H1 (cell line): ENCODE measurements around the gene GXYLT1. TPM values are rescaled to one million over a fixed set of nuclear protein-coding genes. Genes with fewer than 3 reads are reported as not detected.

ENCODE experiments used
- CTCF ChIA-PET: fragments of 300-600 bp; sonication (Branson Sonifier 250); formaldehyde crosslinking; loops from one replicate; lab custom pipeline; 2021; ENCODE audit not compliant: partially characterized antibody; lab: Charles Lee
- POLR2A ChIA-PET: fragments of 300-600 bp; sonication (Branson Sonifier 250); formaldehyde crosslinking; loops from one replicate; lab custom pipeline; 2021; ENCODE audit warnings: inconsistent platforms; ENCODE audit not compliant: partially characterized antibody; lab: Charles Lee
- DNase-seq, 2 experiments: peaks; one replicate each; pipeline versions ENCODE4 v3.0.0 to v3.0.0-alpha.2; 2010 to 2022; ENCODE audit warnings: low spot score in 2 of 2, low read depth in 1 of 2, mixed read lengths in 1 of 2
- FAIRE-seq: peaks from 2 replicates; lab custom pipeline; 2011; peaks lifted over from hg19 to GRCh38; lab: Jason Lieb, UNC
- H2AFZ ChIP-seq: 2 replicates; pipeline ENCODE4 v1.8.1; 2012; ENCODE audit warnings: low read length, inconsistent platforms
- H2AK5ac ChIP-seq: 2 replicates; pipeline ENCODE4 v1.6.1; 2013; ENCODE audit warnings: low read depth, low read length
- H2BK120ac ChIP-seq: replicated peaks from 2 replicates; pipeline ENCODE3; 2013; ENCODE audit warnings: low read depth, low read length, inconsistent platforms
- H2BK12ac ChIP-seq: 2 replicates; pipeline ENCODE4 v1.6.1; 2013; ENCODE audit warnings: low read depth, low read length
- H2BK15ac ChIP-seq: 2 replicates; pipeline ENCODE4 v1.6.1; 2013; ENCODE audit warnings: low read length
- H2BK20ac ChIP-seq: 2 replicates; pipeline ENCODE4 v1.6.1; 2013; ENCODE audit warnings: low read length
- H2BK5ac ChIP-seq: 2 replicates; pipeline ENCODE4 v1.6.1; 2013; ENCODE audit warnings: low read depth, low read length
- H3K14ac ChIP-seq: 2 replicates; pipeline ENCODE4 v1.6.1; 2013; ENCODE audit warnings: inconsistent platforms; ENCODE audit not compliant: insufficient read length
- H3K18ac ChIP-seq: 2 replicates; pipeline ENCODE4 v1.6.1; 2013; ENCODE audit warnings: low read length; ENCODE audit errors: extremely low read depth
- H3K23ac ChIP-seq: 2 replicates; pipeline ENCODE4 v1.6.1; 2013; ENCODE audit warnings: inconsistent platforms; ENCODE audit not compliant: insufficient read length
- H3K23me2 ChIP-seq: 2 replicates; pipeline ENCODE4 v1.6.1; 2013; ENCODE audit warnings: low read depth, low read length
- H3K27ac ChIP-seq: 2 replicates; pipeline ENCODE4 v1.6.1; 2011; ENCODE audit warnings: low read depth, low read length, inconsistent platforms
- H3K27me3 ChIP-seq, 4 experiments: replicated peaks in 1 of 4; 1 replicate in 1 of 4; 2 replicates in 3 of 4; pipeline versions ENCODE4 v1.6.1 to v1.8.1; 2011 to 2013; ENCODE audit warnings: low read length in 3 of 4, mild to moderate bottlenecking in 3 of 4, inconsistent platforms in 2 of 4, mixed read lengths in 2 of 4, moderate library complexity in 1 of 4; ENCODE audit not compliant: control insufficient read depth in 3 of 4, insufficient read depth in 3 of 4; ENCODE audit errors: extremely low read depth in 1 of 4
- H3K36me3 ChIP-seq, 4 experiments: 2 replicates each; pipeline versions ENCODE4 v1.6.1 to v1.8.1; 2011 to 2013; ENCODE audit warnings: mild to moderate bottlenecking in 4 of 4, low read length in 3 of 4, moderate library complexity in 2 of 4, control low read depth in 1 of 4, inconsistent platforms in 1 of 4; ENCODE audit not compliant: insufficient read depth in 4 of 4, control insufficient read depth in 2 of 4
- H3K4ac ChIP-seq: replicated peaks from 2 replicates; pipeline ENCODE3; 2013; ENCODE audit warnings: low read length, low read depth, mixed read lengths, inconsistent platforms; ENCODE audit not compliant: insufficient read length
- H3K4me1 ChIP-seq, 4 experiments: replicated peaks in 1 of 4; 1 replicate in 1 of 4; 2 replicates in 3 of 4; pipeline versions ENCODE4 v1.6.1 to v1.8.1; 2011 to 2013; ENCODE audit warnings: low read length in 3 of 4, inconsistent platforms in 2 of 4, mixed read lengths in 1 of 4; ENCODE audit not compliant: insufficient read depth in 4 of 4, control insufficient read depth in 3 of 4
- H3K4me2 ChIP-seq, 2 experiments: 2 replicates each; pipeline versions ENCODE4 v1.6.1 to v1.8.1; 2011 to 2013; ENCODE audit warnings: low read depth in 2 of 2, low read length in 2 of 2, control low read depth in 1 of 2, inconsistent platforms in 1 of 2, mild to moderate bottlenecking in 1 of 2; ENCODE audit not compliant: insufficient read depth in 1 of 2
- H3K4me3 ChIP-seq, 4 experiments: fragments of 200-600, 300-600 bp in 1 of 4; sonication (generic), shearing (Covaris generic), sonication (Bioruptor Twin) in 1 of 4; 2 replicates each; pipeline versions ENCODE4 v1.5.1 to v1.8.1; 2011 to 2016; ENCODE audit warnings: low read length in 4 of 4, low read depth in 3 of 4, control low read depth in 2 of 4, inconsistent platforms in 2 of 4, mild to moderate bottlenecking in 2 of 4, mixed read lengths in 1 of 4, moderate library complexity in 1 of 4; ENCODE audit not compliant: insufficient read depth in 2 of 4; ENCODE audit errors: extremely low read depth in 1 of 4
- H3K56ac ChIP-seq: replicated peaks from 2 replicates; pipeline ENCODE3; 2013; ENCODE audit warnings: low read depth, mild to moderate bottlenecking, mixed read lengths, low read length, inconsistent platforms; ENCODE audit not compliant: insufficient read length
- H3K79me1 ChIP-seq: 2 replicates; pipeline ENCODE4 v1.6.1; 2013; ENCODE audit warnings: low read depth, low read length, control low read depth
- H3K79me2 ChIP-seq, 2 experiments: 2 replicates each; pipeline versions ENCODE4 v1.6.1 to v1.8.1; 2012 to 2013; ENCODE audit warnings: low read length in 2 of 2, mild to moderate bottlenecking in 2 of 2, inconsistent platforms in 1 of 2; ENCODE audit not compliant: insufficient read depth in 2 of 2, control insufficient read depth in 1 of 2
- H3K9ac ChIP-seq, 4 experiments: replicated peaks in 1 of 4; 1 replicate in 1 of 4; 2 replicates in 3 of 4; pipeline versions ENCODE4 v1.6.1 to v1.8.1; 2011 to 2013; ENCODE audit warnings: low read depth in 3 of 4, low read length in 3 of 4, control low read depth in 2 of 4, mild to moderate bottlenecking in 2 of 4, moderate library complexity in 2 of 4, inconsistent platforms in 1 of 4; ENCODE audit errors: extremely low read depth in 1 of 4
- H3K9me3 ChIP-seq, 2 experiments: 2 replicates each; pipeline versions ENCODE4 v1.6.1 to v1.8.1; 2012 to 2013; ENCODE audit warnings: mild to moderate bottlenecking in 2 of 2, moderate library complexity in 2 of 2, control low read depth in 1 of 2, inconsistent platforms in 1 of 2, low read depth in 1 of 2, low read length in 1 of 2, mixed read lengths in 1 of 2; ENCODE audit not compliant: insufficient read depth in 2 of 2
- H4K20me1 ChIP-seq, 2 experiments: replicated peaks in 1 of 2; 2 replicates each; pipeline versions ENCODE3 to v1.8.1; 2011 to 2013; ENCODE audit warnings: inconsistent platforms in 2 of 2, low read length in 2 of 2, mild to moderate bottlenecking in 1 of 2; ENCODE audit not compliant: insufficient read depth in 2 of 2, control insufficient read depth in 1 of 2
- H4K5ac ChIP-seq: 2 replicates; pipeline ENCODE4 v1.6.1; 2013; ENCODE audit warnings: low read length, low read depth, mixed read lengths, inconsistent platforms; ENCODE audit not compliant: insufficient read length
- H4K8ac ChIP-seq: 2 replicates; pipeline ENCODE4 v1.8.0; 2013; ENCODE audit warnings: mild to moderate bottlenecking, moderate library complexity, low read length, inconsistent platforms; ENCODE audit not compliant: insufficient read depth; ENCODE audit errors: extremely low read depth
- H4K91ac ChIP-seq: replicated peaks from 2 replicates; pipeline ENCODE3; 2013; ENCODE audit warnings: low read length, mixed read lengths, inconsistent platforms; ENCODE audit not compliant: insufficient read length
- BCL11A ChIP-seq, 2 experiments: IDR thresholded peaks; one replicate each; pipeline ENCODE4 v1.6.1; 2011; ENCODE audit warnings: low read depth in 2 of 2, low read length in 2 of 2, mild to moderate bottlenecking in 2 of 2
- BRCA1 ChIP-seq: IDR thresholded peaks from 2 replicates; pipeline ENCODE4 v1.6.1; 2012; ENCODE audit warnings: low read depth, low read length, improper control_type of control experiment
- CHD2 ChIP-seq: IDR thresholded peaks from 2 replicates; pipeline ENCODE4 v1.6.1; 2012; ENCODE audit warnings: low read length, improper control_type of control experiment
- CREB1 ChIP-seq: IDR thresholded peaks from 2 replicates; pipeline ENCODE4 v1.6.1; 2012; ENCODE audit warnings: inconsistent platforms
- EGR1 ChIP-seq: IDR thresholded peaks from 2 replicates; pipeline ENCODE4 v1.6.1; 2011; ENCODE audit warnings: low read depth, low read length, borderline replicate concordance
- FOSL1 ChIP-seq: IDR thresholded peaks from 2 replicates; pipeline ENCODE4 v1.6.1; 2011; ENCODE audit warnings: mild to moderate bottlenecking, low read depth, low read length, moderate library complexity; ENCODE audit not compliant: insufficient read depth
- GABPA ChIP-seq: IDR thresholded peaks from 2 replicates; pipeline ENCODE4 v1.6.1; 2011; ENCODE audit warnings: mild to moderate bottlenecking, low read length, moderate library complexity, borderline replicate concordance; ENCODE audit not compliant: insufficient read depth
- GTF2F1 ChIP-seq: IDR thresholded peaks from 2 replicates; pipeline ENCODE4 v1.6.1; 2012; ENCODE audit warnings: low read depth, low read length, improper control_type of control experiment, borderline replicate concordance
- KDM5A ChIP-seq: fragments of 200-600 bp; IDR thresholded peaks from 2 replicates; pipeline ENCODE4 v1.7.1; 2012; ENCODE audit warnings: mild to moderate bottlenecking, low read length, inconsistent platforms, mixed read lengths
- NANOG ChIP-seq: IDR thresholded peaks from 2 replicates; pipeline ENCODE4 v1.6.1; 2011; ENCODE audit warnings: low read length, low read depth, mild to moderate bottlenecking, inconsistent platforms; ENCODE audit not compliant: insufficient read depth, poor library complexity, severe bottlenecking
- NRF1 ChIP-seq: IDR thresholded peaks from 2 replicates; pipeline ENCODE4 v1.6.1; 2011; ENCODE audit warnings: mild to moderate bottlenecking, low read depth, low read length, improper control_type of control experiment
- RAD21 ChIP-seq, 2 experiments: IDR thresholded peaks in 1 of 2; conservative IDR thresholded peaks in 1 of 2; 2 replicates each; pipeline ENCODE4 v1.6.1; 2011; ENCODE audit warnings: low read depth in 2 of 2, low read length in 2 of 2, improper control_type of control experiment in 1 of 2, inconsistent platforms in 1 of 2, mild to moderate bottlenecking in 1 of 2, moderate library complexity in 1 of 2
- RNF2 ChIP-seq: fragments of 200-900, 300-1000 bp; sonication (generic); IDR thresholded peaks from 2 replicates; pipeline ENCODE4 v1.7.1; 2016; ENCODE audit warnings: borderline replicate concordance, low read depth, mild to moderate bottlenecking, antibody characterized with exemption, low read length; ENCODE audit not compliant: poor library complexity, severe bottlenecking; ENCODE audit errors: missing control alignments
- SP4 ChIP-seq: IDR thresholded peaks from 2 replicates; pipeline ENCODE4 v1.6.1; 2012; ENCODE audit warnings: low read length, inconsistent platforms
- SUZ12 ChIP-seq: fragments of 200-600 bp; sonication (generic); IDR thresholded peaks from 2 replicates; pipeline ENCODE4 v1.6.1; 2012; ENCODE audit warnings: mild to moderate bottlenecking, inconsistent platforms, low read length, moderate library complexity, mixed read lengths
- ZNF274 ChIP-seq: IDR thresholded peaks from 2 replicates; pipeline ENCODE4 v1.7.0; 2012; ENCODE audit warnings: low read length, borderline replicate concordance; ENCODE audit errors: extremely low read depth
- polyA plus RNA-seq, 7 experiments: library from polyadenylated mRNA; depleted of rRNA in 3 of 7; stranded (reverse) in 5 of 7; unstranded in 2 of 7; fragments of >200 nt in 5 of 7; fragments of 200-250 nt in 2 of 7; gene quantifications; 1 replicate in 5 of 7; 2 replicates in 1 of 7; 4 replicates in 1 of 7; pipeline versions ENCODE4 v1.2.1 to v1.2.3, GENCODE V29; 2011 to 2013; ENCODE audit warnings: missing spikeins in 2 of 7, mixed read lengths in 2 of 7
- total RNA-seq: library from RNA; stranded (reverse); fragmentation: NEBNext Ultra II Directional; extraction: Animal tissue kit (Norgen Biotek cat#: 25700); gene quantifications from 2 replicates; pipeline ENCODE4 v1.2.1, GENCODE V29; 2021

The GXYLT1 gene
- total and polyA plus RNA-seq, 2 of the 8 experiments (the other 6 are each of a cell fraction or from before 2014, with no cell fraction given), result 3.1 to 10.7 TPM

GRCh38 chr12:42104087-42104486 lies 40.6 kb downstream of the GXYLT1 start:
- FAIRE-seq, result no peak
- POLR2A ChIA-PET, result no interaction called here
- Histone ChIP-seq H3K79me1 (no peaks in the 10 kb centered on the region), H4K8ac (no peak overlapping the region), H3K9ac (no peak overlapping the region), H3K27me3 (no peaks in the 10 kb centered on the region), H3K23me2 (no peaks in the 10 kb centered on the region), H2BK5ac (no peak overlapping the region), H3K79me2 (no peaks in the 10 kb centered on the region), H3K27ac (no peak overlapping the region), H3K9me3 (no peaks in the 10 kb centered on the region), H3K23ac (no peak overlapping the region), H3K4me1 (no peaks in the 10 kb centered on the region), H2AFZ (no peak overlapping the region), H3K4me2 (no peak overlapping the region), H4K20me1 (no peaks in the 10 kb centered on the region), H2BK120ac (no peak overlapping the region), H4K5ac (no peak overlapping the region), H2AK5ac (no peak overlapping the region), H3K56ac (no peak overlapping the region), H3K36me3 (peaks cover 0 to 2% (median 0%) of the 10 kb centered on the region in 4 experiments; a peak in 2 of 8 replicates), H2BK20ac (no peak overlapping the region), H4K91ac (no peak overlapping the region), H3K14ac (no peak overlapping the region), H3K4ac (no peak overlapping the region), H2BK15ac (no peak overlapping the region), H3K18ac (no peak overlapping the region), H2BK12ac (no peak overlapping the region), H3K4me3 (no peak overlapping the region)
- no peak for DNase-seq
- TF ChIP-seq NRF1 (no peak), BRCA1 (no peak), GABPA (no peak), ZNF274 (no peak), FOSL1 (no peak), EGR1 (no peak), KDM5A (no peak), RNF2 (no peak), RAD21 (IDR thresholded peaks at IDR 0.05 in 1 of 2, conservative IDR thresholded peaks at IDR 0.05 in 1 of 2; ENCODE audit: low read depth in 2 of 2, low read length in 2 of 2) (no peak), CREB1 (no peak), SP4 (no peak), NANOG (no peak), SUZ12 (no peak), CHD2 (no peak), GTF2F1 (no peak), BCL11A (IDR thresholded peaks at IDR 0.05; ENCODE audit: low read depth in 2 of 2, low read length in 2 of 2) (no peak)
- CTCF ChIA-PET, result interaction anchor here (0.6 to 1.6 kb wide), 3 partner anchors 79 to 1214 kb away, joined by 3 read pairs; no protein-coding TSS in a partner anchor
